ENCODE data around the gene STARD8.

The STARD8 gene

DNA sequence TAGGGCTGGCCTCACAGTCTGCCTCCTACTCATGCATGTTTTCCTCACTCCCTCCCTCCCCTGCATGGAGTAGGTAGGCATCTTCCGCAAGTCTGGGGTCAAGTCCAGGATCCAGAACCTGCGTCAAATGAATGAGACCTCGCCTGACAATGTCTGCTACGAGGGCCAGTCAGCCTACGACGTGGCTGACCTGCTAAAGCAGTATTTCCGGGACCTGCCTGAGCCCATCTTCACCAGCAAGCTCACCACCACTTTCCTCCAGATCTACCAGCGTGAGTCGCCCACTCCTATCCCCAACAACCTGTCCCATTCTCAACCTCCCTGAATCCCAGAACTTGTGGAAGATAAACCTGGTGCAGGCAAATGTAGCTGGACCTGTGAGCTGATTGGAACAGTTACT, 73.4 kb downstream of the STARD8 start:
- no peaks in the 10 kb centered on the region for H3K9me3 ChIP-seq (ENCODE audit: control extremely low read depth in 1 of 5, control insufficient read depth in 4 of 5, insufficient read depth in 2 of 5, low read depth in 1 of 5, low read length in 4 of 5)
- no peak overlapping the region for H3K27ac ChIP-seq (ENCODE audit: insufficient read depth in 1 of 2, low read depth in 1 of 2, low read length in 2 of 2, poor library complexity in 1 of 2, severe bottlenecking in 2 of 2)
- ChIA-PET POLR2A (no interaction called here), CTCF (no interaction called here)
- H3K36me3 ChIP-seq (ENCODE audit: control insufficient read depth in 4 of 4, insufficient read depth in 4 of 4, low read length in 3 of 4), result peaks cover 2 to 72% (median 31%) of the 10 kb centered on the region in 4 experiments
- no peaks in the 10 kb centered on the region for H3K4me1 ChIP-seq (ENCODE audit: control extremely low read depth in 1 of 4, control insufficient read depth in 4 of 4, insufficient read depth in 4 of 4, low read length in 3 of 4)
- H3K27me3 ChIP-seq (replicated peaks in 2 of 5; ENCODE audit: control insufficient read depth in 4 of 5, insufficient read depth in 5 of 5, low read length in 4 of 5), result peaks cover 0 to 12% (median 0%) of the 10 kb centered on the region in 5 experiments
- no peak overlapping the region for H3K4me3 ChIP-seq (ENCODE audit: control insufficient read depth in 1 of 7, extremely low read depth in 1 of 7, insufficient read depth in 4 of 7, low read depth in 2 of 7, low read length in 6 of 7)
- DNase-seq, result no peak
- WGBS (ENCODE audit: insufficient coverage), result 100% methylated on average over 4 of the region's 9 CpGs

GRCh38 chrX:68721546-68721945, 74.1 kb downstream of the STARD8 start:
- Histone ChIP-seq H3K36me3 (ENCODE audit: control insufficient read depth in 4 of 4, insufficient read depth in 4 of 4, low read length in 3 of 4) (peaks cover 2 to 68% (median 28%) of the 10 kb centered on the region in 4 experiments), H3K27ac (ENCODE audit: insufficient read depth in 1 of 2, low read depth in 1 of 2, low read length in 2 of 2, poor library complexity in 1 of 2, severe bottlenecking in 2 of 2) (no peak overlapping the region), H3K9me3 (ENCODE audit: control extremely low read depth in 1 of 5, control insufficient read depth in 4 of 5, insufficient read depth in 2 of 5, low read depth in 1 of 5, low read length in 4 of 5) (no peaks in the 10 kb centered on the region), H3K27me3 (replicated peaks in 2 of 5; ENCODE audit: control insufficient read depth in 4 of 5, insufficient read depth in 5 of 5, low read length in 4 of 5) (peaks cover 0 to 12% (median 0%) of the 10 kb centered on the region in 5 experiments), H3K4me3 (ENCODE audit: control insufficient read depth in 1 of 7, extremely low read depth in 1 of 7, insufficient read depth in 4 of 7, low read depth in 2 of 7, low read length in 6 of 7) (no peak overlapping the region), H3K4me1 (ENCODE audit: control extremely low read depth in 1 of 4, control insufficient read depth in 4 of 4, insufficient read depth in 4 of 4, low read length in 3 of 4) (no peaks in the 10 kb centered on the region)
- ChIA-PET POLR2A (no interaction called here), CTCF (no interaction called here)
- DNase-seq, result no peak
- 82% methylated on average over 7 of the region's 7 CpGs for WGBS (ENCODE audit: insufficient coverage)

DNA sequence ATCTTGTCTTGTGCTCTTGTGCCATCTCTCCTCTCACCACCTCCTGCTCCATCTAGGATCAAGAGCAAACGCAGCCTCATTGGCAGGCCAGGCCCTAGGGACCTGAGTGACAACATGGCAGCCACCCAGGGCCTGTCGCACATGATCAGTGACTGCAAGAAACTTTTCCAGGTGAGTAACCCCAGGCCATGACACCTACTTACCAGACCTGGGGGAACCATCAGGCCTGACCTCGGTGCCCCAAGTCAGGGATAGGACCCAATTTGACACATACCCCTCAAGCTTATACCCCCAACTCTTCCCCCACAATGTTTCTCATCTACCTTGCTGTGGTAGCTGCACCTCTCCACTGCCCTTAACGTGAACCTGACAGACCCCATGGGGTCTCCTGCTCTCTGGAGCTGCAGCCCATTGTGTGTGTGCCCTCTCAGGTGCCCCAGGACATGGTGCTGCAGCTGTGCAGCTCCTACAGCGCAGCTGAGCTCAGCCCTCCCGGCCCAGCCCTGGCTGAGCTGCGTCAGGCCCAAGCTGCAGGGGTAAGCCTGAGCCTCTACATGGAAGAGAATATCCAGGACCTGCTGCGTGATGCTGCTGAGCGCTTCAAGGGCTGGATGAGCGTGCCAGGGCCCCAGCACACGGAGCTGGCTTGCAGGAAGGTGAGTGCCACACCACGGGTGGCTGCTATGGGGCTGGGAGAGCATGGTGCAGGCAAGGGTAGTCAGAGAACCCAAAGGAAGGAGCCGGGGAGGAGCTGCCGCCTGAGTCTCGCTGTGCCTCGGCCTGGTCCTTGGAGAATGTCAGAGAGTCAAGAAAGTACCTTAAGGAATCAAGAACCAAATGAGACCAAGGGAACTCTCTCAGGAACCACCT, 74.8 kb downstream of the STARD8 start:
- POLR2A ChIA-PET, result no interaction called here
- peaks cover 0 to 7% (median 0%) of the 10 kb centered on the region in 5 experiments for H3K27me3 ChIP-seq (replicated peaks in 2 of 5; ENCODE audit: control insufficient read depth in 4 of 5, insufficient read depth in 5 of 5, low read length in 4 of 5)
- DNase-seq, result no peak
- H3K27ac ChIP-seq (ENCODE audit: insufficient read depth in 1 of 2, low read depth in 1 of 2, low read length in 2 of 2, poor library complexity in 1 of 2, severe bottlenecking in 2 of 2), result no peak overlapping the region
- peaks cover 2 to 64% (median 27%) of the 10 kb centered on the region in 4 experiments for H3K36me3 ChIP-seq (ENCODE audit: control insufficient read depth in 4 of 4, insufficient read depth in 4 of 4, low read length in 3 of 4)
- no peaks in the 10 kb centered on the region for H3K9me3 ChIP-seq (ENCODE audit: control extremely low read depth in 1 of 5, control insufficient read depth in 4 of 5, insufficient read depth in 2 of 5, low read depth in 1 of 5, low read length in 4 of 5)
- CTCF ChIA-PET, result no interaction called here
- H3K4me1 ChIP-seq (ENCODE audit: control extremely low read depth in 1 of 4, control insufficient read depth in 4 of 4, insufficient read depth in 4 of 4, low read length in 3 of 4), result no peaks in the 10 kb centered on the region
- no peak overlapping the region for H3K4me3 ChIP-seq (ENCODE audit: control insufficient read depth in 1 of 7, extremely low read depth in 1 of 7, insufficient read depth in 4 of 7, low read depth in 2 of 7, low read length in 6 of 7)
- 80% methylated on average over 14 of the region's 16 CpGs for WGBS (ENCODE audit: insufficient coverage)

DNA sequence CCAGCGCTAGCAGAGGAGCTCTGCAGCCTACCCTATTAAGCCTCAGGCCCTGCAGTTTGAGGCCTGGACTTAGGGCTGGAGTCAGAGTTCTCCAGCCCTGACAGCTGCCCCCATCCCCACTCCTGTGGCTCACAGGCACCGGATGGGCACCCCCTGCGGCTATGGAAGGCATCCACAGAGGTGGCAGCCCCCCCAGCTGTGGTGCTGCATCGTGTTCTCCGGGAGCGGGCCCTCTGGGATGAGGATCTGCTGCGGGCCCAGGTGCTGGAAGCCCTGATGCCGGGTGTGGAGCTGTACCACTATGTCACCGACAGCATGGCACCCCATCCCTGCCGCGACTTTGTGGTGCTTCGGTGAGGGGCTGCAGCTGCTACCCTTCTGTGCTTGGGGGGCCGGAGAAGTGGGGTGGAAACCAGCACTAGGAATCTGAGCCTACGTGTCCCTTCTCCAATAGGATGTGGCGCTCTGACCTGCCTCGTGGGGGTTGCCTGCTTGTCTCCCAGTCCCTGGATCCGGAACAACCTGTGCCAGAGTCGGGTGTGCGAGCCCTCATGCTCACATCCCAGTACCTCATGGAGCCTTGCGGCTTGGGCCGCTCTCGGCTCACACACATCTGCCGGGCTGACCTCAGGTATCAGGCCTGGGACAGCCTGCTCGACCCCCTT, 76.2 kb downstream of the STARD8 start:
- 91% methylated on average over 22 of the region's 24 CpGs for WGBS (ENCODE audit: insufficient coverage)
- POLR2A ChIA-PET, result no interaction called here
- H3K27me3 ChIP-seq (replicated peaks in 2 of 5; ENCODE audit: control insufficient read depth in 4 of 5, insufficient read depth in 5 of 5, low read length in 4 of 5), result peaks cover 0 to 6% (median 0%) of the 10 kb centered on the region in 5 experiments
- no peak overlapping the region for H3K4me3 ChIP-seq (ENCODE audit: control insufficient read depth in 1 of 7, extremely low read depth in 1 of 7, insufficient read depth in 4 of 7, low read depth in 2 of 7, low read length in 6 of 7)
- CTCF ChIA-PET, result no interaction called here
- H3K4me1 ChIP-seq (ENCODE audit: control extremely low read depth in 1 of 4, control insufficient read depth in 4 of 4, insufficient read depth in 4 of 4, low read length in 3 of 4), result no peaks in the 10 kb centered on the region
- no peak overlapping the region for H3K27ac ChIP-seq (ENCODE audit: insufficient read depth in 1 of 2, low read depth in 1 of 2, low read length in 2 of 2, poor library complexity in 1 of 2, severe bottlenecking in 2 of 2)
- H3K9me3 ChIP-seq (ENCODE audit: control extremely low read depth in 1 of 5, control insufficient read depth in 4 of 5, insufficient read depth in 2 of 5, low read depth in 1 of 5, low read length in 4 of 5), result no peaks in the 10 kb centered on the region
- DNase-seq, result no peak
- peaks cover 2 to 55% (median 22%) of the 10 kb centered on the region in 4 experiments for H3K36me3 ChIP-seq (ENCODE audit: control insufficient read depth in 4 of 4, insufficient read depth in 4 of 4, low read length in 3 of 4)

GRCh38 chrX:68724531-68725020, 77.1 kb downstream of the STARD8 start:
- 90% methylated on average over 8 of the region's 10 CpGs for WGBS (ENCODE audit: insufficient coverage)
- H3K27ac ChIP-seq (ENCODE audit: insufficient read depth in 1 of 2, low read depth in 1 of 2, low read length in 2 of 2, poor library complexity in 1 of 2, severe bottlenecking in 2 of 2), result no peak overlapping the region
- H3K4me1 ChIP-seq (ENCODE audit: control extremely low read depth in 1 of 4, control insufficient read depth in 4 of 4, insufficient read depth in 4 of 4, low read length in 3 of 4), result no peaks in the 10 kb centered on the region
- no peak overlapping the region for H3K4me3 ChIP-seq (ENCODE audit: control insufficient read depth in 1 of 7, extremely low read depth in 1 of 7, insufficient read depth in 4 of 7, low read depth in 2 of 7, low read length in 6 of 7)
- peaks cover 0 to 6% (median 0%) of the 10 kb centered on the region in 5 experiments for H3K27me3 ChIP-seq (replicated peaks in 2 of 5; ENCODE audit: control insufficient read depth in 4 of 5, insufficient read depth in 5 of 5, low read length in 4 of 5)
- H3K36me3 ChIP-seq (ENCODE audit: control insufficient read depth in 4 of 4, insufficient read depth in 4 of 4, low read length in 3 of 4), result peaks cover 2 to 50% (median 21%) of the 10 kb centered on the region in 4 experiments
- no peaks in the 10 kb centered on the region for H3K9me3 ChIP-seq (ENCODE audit: control extremely low read depth in 1 of 5, control insufficient read depth in 4 of 5, insufficient read depth in 2 of 5, low read depth in 1 of 5, low read length in 4 of 5)
- POLR2A ChIA-PET, result no interaction called here
- CTCF ChIA-PET, result no interaction called here
- DNase-seq, result no peak

DNA sequence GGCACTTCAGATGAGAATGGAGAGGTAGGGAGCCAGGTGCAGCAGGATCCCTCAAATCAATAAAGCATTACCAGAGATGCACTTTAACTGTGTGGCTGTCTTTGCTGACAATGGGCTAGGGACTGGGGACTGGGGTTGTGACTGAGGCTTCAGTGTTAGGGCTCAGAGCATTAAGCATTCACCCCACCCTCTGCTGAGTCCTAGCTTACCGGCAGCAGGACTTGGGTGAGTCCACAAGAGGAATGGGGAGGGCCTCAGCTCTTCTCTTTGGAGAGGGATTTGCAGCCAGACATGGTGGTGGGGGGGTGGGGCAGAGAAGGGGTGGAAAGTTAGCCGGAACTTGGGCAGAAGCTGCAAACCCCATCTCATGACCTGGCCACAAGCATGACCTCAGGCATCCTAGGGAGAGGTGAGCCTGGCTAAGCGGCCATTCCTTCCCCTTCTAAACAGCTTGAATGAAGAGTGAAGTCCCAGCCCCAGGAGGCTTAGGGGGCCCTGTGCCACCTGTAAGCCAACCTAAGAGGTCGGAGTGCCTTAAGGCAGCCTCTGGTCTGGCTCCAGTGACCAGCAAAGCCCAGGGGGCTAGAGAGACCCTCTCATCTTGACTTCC, 78.4 kb downstream of the STARD8 start:
- DNase-seq, result no peak
- Histone ChIP-seq H3K4me1 (ENCODE audit: control extremely low read depth in 1 of 4, control insufficient read depth in 4 of 4, insufficient read depth in 4 of 4, low read length in 3 of 4) (no peaks in the 10 kb centered on the region), H3K27ac (ENCODE audit: insufficient read depth in 1 of 2, low read depth in 1 of 2, low read length in 2 of 2, poor library complexity in 1 of 2, severe bottlenecking in 2 of 2) (no peak overlapping the region), H3K36me3 (ENCODE audit: control insufficient read depth in 4 of 4, insufficient read depth in 4 of 4, low read length in 3 of 4) (peaks cover 2 to 40% (median 16%) of the 10 kb centered on the region in 4 experiments), H3K4me3 (ENCODE audit: control insufficient read depth in 1 of 7, extremely low read depth in 1 of 7, insufficient read depth in 4 of 7, low read depth in 2 of 7, low read length in 6 of 7) (no peak overlapping the region), H3K9me3 (ENCODE audit: control extremely low read depth in 1 of 5, control insufficient read depth in 4 of 5, insufficient read depth in 2 of 5, low read depth in 1 of 5, low read length in 4 of 5) (no peaks in the 10 kb centered on the region), H3K27me3 (replicated peaks in 2 of 5; ENCODE audit: control insufficient read depth in 4 of 5, insufficient read depth in 5 of 5, low read length in 4 of 5) (peaks cover 0 to 12% (median 0%) of the 10 kb centered on the region in 5 experiments)
- whole genome bisulfite sequencing (ENCODE audit: insufficient coverage), result 70% methylated on average over 2 of the region's 4 CpGs
- ChIA-PET POLR2A (no interaction called here), CTCF (no interaction called here)

All from common myeloid progenitor, CD34-positive (primary cell).